HepG2 (cell line): ENCODE data around the gene SWI5. TPM values are rescaled to one million over a fixed set of nuclear protein-coding genes. Genes with fewer than 3 reads are reported as not detected.

ENCODE experiments used
- ATAD3A ChIP-seq: sonication (generic); formaldehyde crosslinking; IDR thresholded peaks from 2 replicates; pipeline ENCODE4 v1.4.0; 2020; ENCODE audit warnings: missing genetic modification reagents
- CBX2 ChIP-seq, 2 experiments: fragments of 200-600 bp in 1 of 2; sonication (generic); formaldehyde crosslinking in 1 of 2; IDR thresholded peaks; 2 replicates each; pipeline versions ENCODE4 v1.7.0 to v1.8.1; 2018 to 2022; ENCODE audit warnings: low read depth in 2 of 2, low read length in 1 of 2, mild to moderate bottlenecking in 1 of 2, missing genetic modification reagents in 1 of 2
- CBX5 ChIP-seq: sonication (generic); formaldehyde crosslinking; IDR thresholded peaks from 2 replicates; pipeline ENCODE4 v1.4.0; 2020; ENCODE audit warnings: missing genetic modification reagents, borderline replicate concordance
- FOXO1 ChIP-seq: sonication (generic); formaldehyde crosslinking; IDR thresholded peaks from 2 replicates; pipeline ENCODE4 v1.4.0; 2020; ENCODE audit warnings: missing genetic modification reagents
- MBNL3 ChIP-seq: fragments of 250-450 bp; sonication (Bioruptor Pico); conservative IDR thresholded peaks from 2 replicates; pipeline ENCODE4 v1.8.0; 2022; ENCODE audit warnings: mild to moderate bottlenecking, inconsistent platforms
- RORA ChIP-seq: sonication (generic); formaldehyde crosslinking; IDR thresholded peaks from 2 replicates; pipeline ENCODE4 v1.5.0; 2020; ENCODE audit warnings: mild to moderate bottlenecking, missing genetic modification reagents, moderate library complexity
- TGIF2 ChIP-seq: IDR thresholded peaks from 2 replicates; pipeline ENCODE4 v1.6.1; 2016; ENCODE audit warnings: control low read depth, missing compliant biosample characterization
- TP53 ChIP-seq: sonication (generic); formaldehyde crosslinking; conservative IDR thresholded peaks from 2 replicates; pipeline ENCODE4 v1.4.0; 2020; ENCODE audit warnings: missing genetic modification reagents
- ZNF282 ChIP-seq: fragments of 450-650 bp; IDR thresholded peaks from 2 replicates; pipeline ENCODE4 v1.6.1; 2018; ENCODE audit not compliant: partially characterized antibody
- ZNF44 ChIP-seq: sonication (generic); formaldehyde crosslinking; IDR thresholded peaks from 2 replicates; pipeline ENCODE4 v1.5.1; 2020; ENCODE audit warnings: mild to moderate bottlenecking, missing genetic modification reagents
- polyA plus RNA-seq, 8 experiments: library from polyadenylated mRNA; depleted of rRNA in 3 of 8; stranded (reverse) in 7 of 8; unstranded in 1 of 8; fragments of >200 nt; fragmentation: Illumina TruSeq in 4 of 8; extraction: Trizol in 4 of 8; gene quantifications; 2 replicates each; pipeline versions ENCODE4 v1.2.1 to v1.2.3, GENCODE V29; 2011 to 2016; ENCODE audit warnings: low read depth in 4 of 8, missing spikeins in 1 of 8, mixed read lengths in 1 of 8; ENCODE audit not compliant: insufficient read depth in 1 of 8
- total RNA-seq, 5 experiments: library from RNA; depleted of rRNA; stranded (reverse); fragments of >200 nt; fragmentation: Illumina TruSeq; extraction: Trizol; gene quantifications; 2 replicates each; pipeline ENCODE4 v1.2.3, GENCODE V29; 2016; ENCODE audit warnings: low read depth in 1 of 5
- TF ChIP-seq, protein P1 (sequence below): sonication (generic); formaldehyde crosslinking; IDR thresholded peaks from 2 replicates; pipeline ENCODE4 v1.8.1; 2023; ENCODE audit warnings: missing genetic modification reagents, inconsistent platforms, borderline replicate concordance
- TF ChIP-seq, protein P2 (sequence below): sonication (generic); formaldehyde crosslinking; IDR thresholded peaks from 2 replicates; pipeline ENCODE4 v1.8.0; 2022; ENCODE audit warnings: missing genetic modification reagents, mild to moderate bottlenecking, inconsistent platforms, borderline replicate concordance
- TF ChIP-seq, protein P3 (sequence below): sonication (generic); formaldehyde crosslinking; IDR thresholded peaks from 2 replicates; pipeline ENCODE4 v1.4.0; 2020; ENCODE audit warnings: mild to moderate bottlenecking, missing genetic modification reagents, borderline replicate concordance
- TF ChIP-seq, protein P4 (sequence below): sonication (generic); formaldehyde crosslinking; conservative IDR thresholded peaks from 2 replicates; pipeline ENCODE4 v1.8.0; 2022; ENCODE audit warnings: mild to moderate bottlenecking, moderate library complexity, missing genetic modification reagents
- TF ChIP-seq, protein P5 (sequence below): sonication (generic); formaldehyde crosslinking; IDR thresholded peaks from 2 replicates; pipeline ENCODE4 v1.5.1; 2020; ENCODE audit warnings: mild to moderate bottlenecking, missing genetic modification reagents, moderate library complexity
- TF ChIP-seq, protein P6 (sequence below): sonication (generic); formaldehyde crosslinking; IDR thresholded peaks from 2 replicates; pipeline ENCODE4 v1.5.1; 2020; ENCODE audit warnings: mild to moderate bottlenecking, missing genetic modification reagents

Gene SWI5
- total and polyA plus RNA-seq, 2 of the 13 experiments (the other 11 are each of a cell fraction or from before 2014, with no cell fraction given): 39.2 to 41.0 TPM

DNA sequence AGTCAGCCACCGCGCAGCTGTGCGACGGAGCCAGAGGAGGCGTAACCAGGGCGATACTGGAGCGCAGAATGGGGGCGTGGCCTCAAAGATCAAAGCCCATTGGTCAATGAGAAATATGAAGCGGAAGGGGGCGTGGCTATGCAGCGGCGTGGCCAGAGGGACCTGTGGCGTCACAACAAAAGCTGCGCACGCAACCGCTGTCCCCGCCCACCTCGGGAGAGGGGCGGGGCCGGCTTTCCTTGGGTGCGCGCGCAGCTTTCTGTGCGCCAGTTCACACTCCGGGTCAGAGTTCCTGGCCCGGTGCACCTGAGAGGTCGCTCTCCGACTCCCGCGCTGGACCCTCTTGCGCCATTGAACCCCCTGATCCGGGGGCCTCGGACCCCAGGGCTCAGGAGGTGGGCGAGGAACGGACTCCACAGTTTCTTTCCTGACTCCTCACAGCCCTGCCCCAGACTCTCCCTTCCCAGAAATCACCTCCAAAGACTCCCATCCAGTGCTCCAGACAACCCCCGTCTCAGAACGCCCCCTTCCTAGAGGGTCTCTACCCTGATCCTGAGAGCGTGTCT, at the start of gene SWI5 (continued):
- TF ChIP-seq TP53 (CRISPR knock-in tag) (no peak), ATAD3A (no peak), ZNF282 (no peak), FOXO1 (CRISPR knock-in tag) (no peak; the same call in 1 of the 2 replicates), CBX5 (CRISPR knock-in tag) (no peak), MBNL3 (CRISPR knock-in tag) (no peak), TGIF2 (no peak), ZNF44 (CRISPR knock-in tag) (no peak), CBX2 (IDR thresholded peaks at IDR 0.05; ENCODE audit: low read depth, low read length) (no peak), CBX2 (CRISPR knock-in tag; IDR thresholded peaks at IDR 0.05; ENCODE audit: low read depth) (no peak), RORA (no peak)
- TF ChIP-seq, protein P1, sequence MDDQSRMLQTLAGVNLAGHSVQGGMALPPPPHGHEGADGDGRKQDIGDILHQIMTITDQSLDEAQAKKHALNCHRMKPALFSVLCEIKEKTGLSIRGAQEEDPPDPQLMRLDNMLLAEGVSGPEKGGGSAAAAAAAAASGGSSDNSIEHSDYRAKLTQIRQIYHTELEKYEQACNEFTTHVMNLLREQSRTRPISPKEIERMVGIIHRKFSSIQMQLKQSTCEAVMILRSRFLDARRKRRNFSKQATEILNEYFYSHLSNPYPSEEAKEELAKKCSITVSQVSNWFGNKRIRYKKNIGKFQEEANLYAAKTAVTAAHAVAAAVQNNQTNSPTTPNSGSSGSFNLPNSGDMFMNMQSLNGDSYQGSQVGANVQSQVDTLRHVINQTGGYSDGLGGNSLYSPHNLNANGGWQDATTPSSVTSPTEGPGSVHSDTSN (CRISPR knock-in tag): no peak
- TF ChIP-seq, protein P2, sequence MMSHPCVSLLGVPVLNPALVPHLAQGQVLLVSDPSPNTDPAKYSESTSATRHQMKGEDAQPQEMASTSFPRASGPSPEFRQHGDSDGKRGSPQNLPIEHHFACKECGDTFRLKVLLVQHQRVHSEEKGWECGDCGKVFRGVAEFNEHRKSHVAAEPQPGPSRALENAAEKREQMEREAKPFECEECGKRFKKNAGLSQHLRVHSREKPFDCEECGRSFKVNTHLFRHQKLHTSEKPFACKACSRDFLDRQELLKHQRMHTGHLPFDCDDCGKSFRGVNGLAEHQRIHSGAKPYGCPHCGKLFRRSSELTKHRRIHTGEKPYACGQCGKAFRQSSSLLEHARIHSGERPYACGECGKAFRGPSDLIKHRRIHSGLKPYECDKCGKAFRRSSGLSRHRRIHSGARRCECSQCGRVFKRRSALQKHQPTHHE (CRISPR knock-in tag): peak; percentile 35; the same call in 1 of the 2 replicates
- TF ChIP-seq, protein P3, sequence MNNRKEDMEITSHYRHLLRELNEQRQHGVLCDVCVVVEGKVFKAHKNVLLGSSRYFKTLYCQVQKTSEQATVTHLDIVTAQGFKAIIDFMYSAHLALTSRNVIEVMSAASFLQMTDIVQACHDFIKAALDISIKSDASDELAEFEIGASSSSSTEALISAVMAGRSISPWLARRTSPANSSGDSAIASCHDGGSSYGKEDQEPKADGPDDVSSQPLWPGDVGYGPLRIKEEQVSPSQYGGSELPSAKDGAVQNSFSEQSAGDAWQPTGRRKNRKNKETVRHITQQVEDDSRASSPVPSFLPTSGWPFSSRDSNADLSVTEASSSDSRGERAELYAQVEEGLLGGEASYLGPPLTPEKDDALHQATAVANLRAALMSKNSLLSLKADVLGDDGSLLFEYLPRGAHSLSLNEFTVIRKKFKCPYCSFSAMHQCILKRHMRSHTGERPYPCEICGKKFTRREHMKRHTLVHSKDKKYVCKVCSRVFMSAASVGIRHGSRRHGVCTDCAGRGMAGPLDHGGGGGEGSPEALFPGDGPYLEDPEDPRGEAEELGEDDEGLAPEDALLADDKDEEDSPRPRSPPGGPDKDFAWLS: no peak
- TF ChIP-seq, protein P4, sequence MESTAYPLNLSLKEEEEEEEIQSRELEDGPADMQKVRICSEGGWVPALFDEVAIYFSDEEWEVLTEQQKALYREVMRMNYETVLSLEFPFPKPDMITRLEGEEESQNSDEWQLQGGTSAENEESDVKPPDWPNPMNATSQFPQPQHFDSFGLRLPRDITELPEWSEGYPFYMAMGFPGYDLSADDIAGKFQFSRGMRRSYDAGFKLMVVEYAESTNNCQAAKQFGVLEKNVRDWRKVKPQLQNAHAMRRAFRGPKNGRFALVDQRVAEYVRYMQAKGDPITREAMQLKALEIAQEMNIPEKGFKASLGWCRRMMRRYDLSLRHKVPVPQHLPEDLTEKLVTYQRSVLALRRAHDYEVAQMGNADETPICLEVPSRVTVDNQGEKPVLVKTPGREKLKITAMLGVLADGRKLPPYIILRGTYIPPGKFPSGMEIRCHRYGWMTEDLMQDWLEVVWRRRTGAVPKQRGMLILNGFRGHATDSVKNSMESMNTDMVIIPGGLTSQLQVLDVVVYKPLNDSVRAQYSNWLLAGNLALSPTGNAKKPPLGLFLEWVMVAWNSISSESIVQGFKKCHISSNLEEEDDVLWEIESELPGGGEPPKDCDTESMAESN (CRISPR knock-in tag): peak; percentile 66; the same call in 1 of the 2 replicates
- TF ChIP-seq, protein P5, sequence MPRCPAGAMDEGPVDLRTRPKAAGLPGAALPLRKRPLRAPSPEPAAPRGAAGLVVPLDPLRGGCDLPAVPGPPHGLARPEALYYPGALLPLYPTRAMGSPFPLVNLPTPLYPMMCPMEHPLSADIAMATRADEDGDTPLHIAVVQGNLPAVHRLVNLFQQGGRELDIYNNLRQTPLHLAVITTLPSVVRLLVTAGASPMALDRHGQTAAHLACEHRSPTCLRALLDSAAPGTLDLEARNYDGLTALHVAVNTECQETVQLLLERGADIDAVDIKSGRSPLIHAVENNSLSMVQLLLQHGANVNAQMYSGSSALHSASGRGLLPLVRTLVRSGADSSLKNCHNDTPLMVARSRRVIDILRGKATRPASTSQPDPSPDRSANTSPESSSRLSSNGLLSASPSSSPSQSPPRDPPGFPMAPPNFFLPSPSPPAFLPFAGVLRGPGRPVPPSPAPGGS: 0 out of 2 replicates have a peak, but pooled peaks have one; percentile 41
- TF ChIP-seq, protein P6, sequence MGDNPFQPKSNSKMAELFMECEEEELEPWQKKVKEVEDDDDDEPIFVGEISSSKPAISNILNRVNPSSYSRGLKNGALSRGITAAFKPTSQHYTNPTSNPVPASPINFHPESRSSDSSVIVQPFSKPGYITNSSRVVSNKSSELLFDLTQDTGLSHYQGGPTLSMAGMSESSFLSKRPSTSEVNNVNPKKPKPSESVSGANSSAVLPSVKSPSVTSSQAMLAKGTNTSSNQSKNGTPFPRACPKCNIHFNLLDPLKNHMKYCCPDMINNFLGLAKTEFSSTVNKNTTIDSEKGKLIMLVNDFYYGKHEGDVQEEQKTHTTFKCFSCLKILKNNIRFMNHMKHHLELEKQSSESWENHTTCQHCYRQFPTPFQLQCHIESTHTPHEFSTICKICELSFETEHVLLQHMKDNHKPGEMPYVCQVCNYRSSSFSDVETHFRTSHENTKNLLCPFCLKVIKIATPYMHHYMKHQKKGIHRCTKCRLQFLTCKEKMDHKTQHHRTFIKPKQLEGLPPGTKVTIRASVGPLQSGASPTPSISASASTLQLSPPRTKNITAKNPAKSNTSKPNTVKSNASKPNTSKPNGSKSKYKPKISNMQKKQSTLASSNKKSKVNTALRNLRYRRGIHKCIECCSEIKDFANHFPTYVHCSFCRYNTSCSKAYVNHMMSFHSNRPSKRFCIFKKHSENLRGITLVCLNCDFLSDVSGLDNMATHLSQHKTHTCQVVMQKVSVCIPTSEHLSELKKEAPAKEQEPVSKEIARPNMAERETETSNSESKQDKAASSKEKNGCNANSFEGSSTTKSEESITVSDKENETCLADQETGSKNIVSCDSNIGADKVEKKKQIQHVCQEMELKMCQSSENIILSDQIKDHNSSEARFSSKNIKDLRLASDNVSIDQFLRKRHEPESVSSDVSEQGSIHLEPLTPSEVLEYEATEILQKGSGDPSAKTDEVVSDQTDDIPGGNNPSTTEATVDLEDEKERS (CRISPR knock-in tag): no peak
